Esophagus muscularis mucosa (tissue), 4 donors: ENCODE data around the gene CAMK2G.

Source experiments
- CTCF ChIP-seq, 3 experiments: fragments of 200-600 bp in 2 of 3; fragments of 450-650 bp in 1 of 3; sonication (generic) in 2 of 3; IDR thresholded peaks; one replicate each; pipeline ENCODE4 v1.5.1; 2017 to 2019; ENCODE audit warnings: antibody characterized with exemption in 3 of 3, mild to moderate bottlenecking in 2 of 3, moderate library complexity in 1 of 3
- EP300 ChIP-seq: sonication (generic); formaldehyde crosslinking; IDR thresholded peaks from one replicate; pipeline ENCODE4 v1.6.1; 2017; ENCODE audit warnings: antibody characterized with exemption
- POLR2A ChIP-seq: fragments of 450-650 bp; IDR thresholded peaks from one replicate; pipeline ENCODE4 v1.6.1; 2017; ENCODE audit warnings: antibody characterized with exemption, moderate library complexity, mild to moderate bottlenecking, low read depth
- POLR2AphosphoS5 ChIP-seq, 2 donors: sonication (generic); formaldehyde crosslinking; IDR thresholded peaks; one replicate each; pipeline ENCODE4 v1.6.1; 2017; ENCODE audit warnings: antibody characterized with exemption in 2 of 2

DNA sequence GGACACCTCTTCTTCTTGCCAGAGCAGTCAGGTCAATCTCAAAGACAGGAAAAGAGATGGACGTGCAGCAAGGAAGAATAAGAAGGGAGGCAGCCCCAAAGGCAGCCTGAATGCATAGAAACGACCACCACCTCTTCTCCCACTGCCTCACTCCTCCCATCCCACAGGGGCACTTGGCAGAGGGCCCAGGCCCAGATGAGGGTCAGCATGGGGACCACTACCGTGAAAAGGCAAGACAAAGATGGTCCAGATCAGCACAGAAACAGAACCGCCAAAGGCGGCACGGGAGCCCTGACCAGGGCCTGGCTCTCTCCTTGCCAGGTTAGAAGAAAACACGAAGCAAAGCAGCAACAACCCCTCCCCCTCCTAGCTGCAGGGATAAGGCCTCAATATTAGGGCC lies 61.0 kb downstream of the CAMK2G start:
- TF ChIP-seq CTCF (IDR thresholded peaks at IDR 0.05) (no peak), POLR2AphosphoS5 (IDR thresholded peaks at IDR 0.05) (peak in 1 of 2 donors; percentile 19), EP300 (no peak), POLR2A (no peak)
